ENCODE measurements around the gene SRD5A2.

- TF ChIP-seq CEBPB (IDR thresholded peaks at IDR 0.05; ENCODE audit: low read depth, low read length): no peak
- TF ChIP-seq CTCF (conservative IDR thresholded peaks at IDR 0.05; ENCODE audit: low read depth, low read length): no peak
- no peak for TF ChIP-seq USF2 (IDR thresholded peaks at IDR 0.05; ENCODE audit: low read depth, low read length)
- no peak for TF ChIP-seq POLR2A (IDR thresholded peaks at IDR 0.05; ENCODE audit: low read depth, low read length)
- TF ChIP-seq ELK1 (IDR thresholded peaks at IDR 0.05; ENCODE audit: borderline replicate concordance, low read depth, low read length): no peak
- no peak for TF ChIP-seq RFX5 (IDR thresholded peaks at IDR 0.05; ENCODE audit: low read depth, low read length)
- TF ChIP-seq FOS (IDR thresholded peaks at IDR 0.05; ENCODE audit: low read depth, low read length): no peak
- TF ChIP-seq RCOR1 (IDR thresholded peaks at IDR 0.05; ENCODE audit: insufficient replicate concordance, low read length): no peak
- TF ChIP-seq MAFK (IDR thresholded peaks at IDR 0.05; ENCODE audit: low read depth, low read length): no peak
- no peak for TF ChIP-seq MXI1 (IDR thresholded peaks at IDR 0.05; ENCODE audit: borderline replicate concordance, low read depth, low read length)
- no peak for TF ChIP-seq RAD21 (IDR thresholded peaks at IDR 0.05; ENCODE audit: low read length)
These were observed 12.0 kb downstream of the SRD5A2 start for GRCh38 chr2:31568585-31569201.
